Dermis blood vessel endothelial cell (primary cell): ENCODE data around the gene MERTK. TPM values are rescaled to one million over a fixed set of nuclear protein-coding genes. Genes with fewer than 3 reads are reported as not detected.
A peak's percentile ranks its signal among the peaks of the same experiment; 100 is the strongest.
"Not testable (repeated sequence)": the region's sequence is repeated elsewhere in the genome, so short reads cannot be mapped to it uniquely, and the experiment has no call there.

ENCODE experiments used
- DNase-seq: peaks from one replicate; pipeline ENCODE4 v3.0.0; 2010
- total RNA-seq: library from RNA; depleted of rRNA; stranded (reverse); fragments of >200 nt; gene quantifications from 2 replicates; pipeline ENCODE4 v1.2.3, GENCODE V29; 2014

MERTK gene
- 25.0 and 28.9 TPM in 2 replicates for total RNA-seq

DNA sequence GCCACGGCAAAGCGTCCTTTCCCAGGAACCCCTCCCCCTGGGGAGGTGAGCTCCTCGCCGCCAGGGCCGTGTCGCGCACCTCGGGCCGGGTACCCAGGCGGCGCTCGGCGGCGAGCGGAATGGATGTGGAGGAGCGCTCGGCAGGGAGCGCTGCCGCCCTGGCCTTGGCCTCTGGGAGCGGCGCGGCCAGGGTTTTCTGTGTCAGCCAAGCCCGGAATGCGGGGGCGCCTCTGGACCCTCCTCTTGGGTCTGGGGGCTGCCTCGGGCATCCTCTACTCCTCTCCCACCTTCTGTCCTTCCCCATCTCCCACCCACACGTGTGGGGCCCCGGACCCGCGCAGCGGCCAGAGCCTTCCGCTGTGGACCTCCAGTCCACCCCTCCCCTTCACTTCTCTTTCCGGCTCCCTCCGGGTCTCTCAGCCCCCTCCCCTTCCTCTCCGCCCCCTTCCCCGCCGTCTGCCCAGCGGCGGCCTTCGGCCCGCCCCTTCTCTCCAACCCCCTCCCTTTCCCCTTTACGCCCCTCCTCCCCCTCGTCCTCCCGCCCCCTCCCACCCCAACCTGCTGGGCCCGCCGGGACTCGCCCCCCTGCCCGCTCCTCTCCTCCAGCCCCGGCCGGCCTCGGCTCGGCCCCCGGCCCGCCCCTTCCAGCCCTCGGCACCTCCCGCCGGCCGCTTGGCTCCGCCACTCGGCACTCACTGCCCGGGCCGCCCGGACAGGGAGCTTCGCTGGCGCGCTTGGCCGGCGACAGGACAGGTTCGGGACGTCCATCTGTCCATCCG, at the start of gene MERTK:
TSS of gene MERTK (plus strand) at position 684 of the 779 bp plus-strand sequence. CDS start 129 bp downstream, outside the sequence.
- DNase-seq = peak; percentile 94

DNA sequence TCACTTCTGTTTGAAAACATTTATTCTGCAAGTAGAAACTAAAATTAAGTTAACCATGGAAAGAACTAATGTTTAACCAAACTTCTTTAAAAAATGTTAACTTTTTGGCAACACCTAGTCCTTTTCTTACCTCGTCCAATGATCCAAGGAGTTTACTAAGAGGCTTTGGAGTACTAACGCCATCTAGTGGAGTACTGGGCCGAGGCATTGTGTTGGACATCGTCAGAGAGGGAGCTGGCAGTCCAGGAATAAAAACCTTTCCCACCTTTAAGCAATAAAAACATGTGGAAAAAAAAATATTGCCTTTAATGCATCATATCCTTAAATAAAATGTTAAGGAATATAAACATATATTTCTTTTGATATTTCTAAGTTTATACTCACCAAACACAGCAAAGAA, 47.8 kb upstream of the MERTK start:
- DNase-seq = peak; percentile 68

- peak; percentile 57 for DNase-seq
Measured at GRCh38 chr2:111852544-111852943, 45.9 kb upstream of the MERTK start.

DNA sequence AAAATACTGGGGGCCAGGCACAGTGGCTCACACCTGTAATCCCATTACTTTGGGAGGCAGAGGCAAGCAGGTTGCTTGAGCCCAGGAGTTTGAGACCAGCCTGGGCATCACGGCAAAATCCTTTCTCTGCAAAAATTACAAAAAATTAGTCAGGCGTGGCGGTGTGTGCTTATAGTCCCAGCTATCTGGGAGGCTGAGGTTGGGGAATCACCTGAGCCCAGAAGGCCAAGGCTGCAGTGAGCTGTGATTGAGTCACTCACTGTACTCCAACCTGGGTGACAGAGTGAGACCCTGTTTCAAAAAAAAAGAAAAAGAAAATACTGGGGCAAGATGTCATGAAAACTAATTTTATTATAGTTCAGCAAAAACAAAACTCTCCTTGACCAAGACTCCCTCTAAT, 38.4 kb upstream of the MERTK start:
- not testable (repeated sequence) for DNase-seq

DNA sequence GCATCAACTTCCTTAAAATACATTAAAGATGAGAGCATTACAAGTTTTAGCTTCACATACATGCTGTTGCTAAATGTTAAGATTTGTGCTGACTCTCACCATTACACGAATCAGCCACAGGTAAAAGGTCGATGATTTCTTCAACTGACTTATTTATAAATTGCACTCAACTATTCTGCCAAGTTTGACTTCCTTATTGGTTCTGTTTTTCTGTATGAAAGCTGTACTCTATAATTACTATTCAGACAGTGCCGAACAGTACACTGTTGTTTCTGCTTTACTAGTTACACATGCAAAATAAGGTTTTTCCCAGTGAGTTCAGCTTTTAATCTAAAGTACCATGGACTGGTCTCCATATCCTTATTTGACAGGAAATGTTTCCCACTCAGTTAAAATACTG, 33.3 kb upstream of the MERTK start:
- DNase-seq = not testable (repeated sequence)

DNA sequence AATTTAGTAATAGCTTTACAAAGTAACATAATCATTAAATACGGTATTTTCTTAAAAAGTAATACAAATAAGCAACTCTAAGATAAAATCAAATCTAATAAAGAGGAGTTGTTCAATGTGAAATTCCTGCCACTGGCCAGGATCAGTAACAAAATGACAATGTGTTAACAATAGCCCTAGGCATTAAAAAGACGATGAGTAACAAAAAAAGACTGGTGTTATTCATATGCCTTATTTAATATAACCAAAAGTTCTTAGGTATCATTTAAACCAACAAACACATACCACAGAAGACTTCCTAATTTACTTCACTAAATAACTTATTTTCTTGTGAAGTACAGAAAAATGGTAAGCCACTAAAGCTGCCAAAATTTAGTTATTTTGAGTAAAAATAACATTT, 25.6 kb upstream of the MERTK start:
- DNase-seq = not testable (repeated sequence)

DNA sequence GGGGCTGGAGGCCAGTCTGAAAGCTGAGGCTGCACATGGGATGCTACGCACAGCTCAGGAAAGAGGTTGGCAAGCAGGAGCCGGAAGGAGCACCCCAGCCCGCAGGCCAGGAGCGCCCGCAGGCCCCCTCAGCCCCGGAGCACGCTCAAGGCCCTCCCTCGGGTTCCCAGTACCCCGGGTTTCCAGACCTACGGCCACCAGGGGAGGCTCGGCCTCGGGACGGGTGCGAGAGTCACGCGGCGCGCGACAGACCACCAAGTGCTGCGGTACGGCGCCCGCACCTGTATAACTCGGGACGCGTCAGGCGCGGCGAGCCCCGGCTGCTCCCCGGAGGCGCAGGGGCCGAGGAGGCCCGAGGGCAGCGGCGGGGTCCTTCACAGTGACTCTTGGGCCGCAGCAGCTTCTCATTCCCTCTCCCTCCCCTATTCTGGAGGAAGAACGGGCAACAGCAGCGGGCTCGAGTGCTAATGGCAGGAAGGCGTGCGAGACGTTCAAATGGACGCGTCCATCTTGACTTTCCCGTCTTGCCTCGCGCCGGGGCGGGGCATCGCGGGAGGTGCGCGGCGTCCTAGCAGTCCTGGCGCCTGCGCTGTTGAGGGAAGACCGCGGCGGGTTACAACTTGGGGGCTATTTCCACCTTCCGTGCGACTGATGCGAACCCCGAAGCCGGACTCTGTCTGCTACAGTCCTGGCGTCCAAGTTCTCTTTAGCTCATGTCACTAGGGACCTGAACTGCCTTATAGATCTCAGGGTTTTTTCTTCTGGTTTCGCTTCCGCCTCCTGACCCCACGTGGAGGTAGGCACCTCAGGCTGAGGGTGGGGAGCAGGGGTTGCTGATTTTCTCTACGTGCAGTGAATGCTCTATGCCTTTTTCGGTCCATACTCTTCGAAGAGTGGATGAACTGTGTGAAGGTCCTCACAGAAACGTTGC, 14.5 kb upstream of the MERTK start, which contains the start of gene ANAPC1:
TSS of gene ANAPC1 (minus strand) at position 533 of the 931 bp plus-strand sequence. CDS start 3,368 bp downstream, outside the sequence.
- DNase-seq = peak; percentile 90

GRCh38 chr2:111884592-111884964, 13.8 kb upstream of the MERTK start:
- DNase-seq = no peak

- no peak for DNase-seq
Measured at GRCh38 chr2:111896024-111896423, 2.4 kb upstream of the MERTK start.

DNA sequence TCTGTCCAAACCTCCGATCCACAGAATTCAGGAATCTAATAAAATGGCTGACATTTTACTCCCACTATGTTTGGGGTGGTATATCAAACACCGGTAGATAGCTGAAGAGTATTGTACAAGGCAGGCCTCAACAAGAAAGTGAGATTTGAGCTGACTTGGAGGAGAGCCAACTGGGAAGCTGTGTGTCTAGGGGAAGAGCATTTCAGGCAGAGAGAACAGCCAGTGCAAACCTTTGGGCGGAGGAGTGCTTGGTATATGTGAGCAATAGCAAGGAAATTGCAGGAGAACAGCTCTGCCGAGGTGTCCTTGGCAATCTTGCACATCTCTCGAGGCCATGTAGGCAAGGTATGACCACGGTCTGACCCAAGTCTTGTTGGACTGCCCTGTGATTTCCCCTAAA, 1.8 kb upstream of the MERTK start:
- DNase-seq = no peak

GRCh38 chr2:111897630-111897923, 830 bp upstream of the MERTK start:
- DNase-seq = no peak

GRCh38 chr2:111898703-111899514, 502 bp downstream of the MERTK start:
- peak; percentile 55 for DNase-seq

GRCh38 chr2:111900859-111901258, 2.5 kb downstream of the MERTK start:
- DNase-seq = peak; percentile 77

- DNase-seq = no peak
Measured at GRCh38 chr2:111903516-111903915, 5.1 kb downstream of the MERTK start.

GRCh38 chr2:111903930-111904439, 5.6 kb downstream of the MERTK start:
- peak; percentile 35 for DNase-seq

DNA sequence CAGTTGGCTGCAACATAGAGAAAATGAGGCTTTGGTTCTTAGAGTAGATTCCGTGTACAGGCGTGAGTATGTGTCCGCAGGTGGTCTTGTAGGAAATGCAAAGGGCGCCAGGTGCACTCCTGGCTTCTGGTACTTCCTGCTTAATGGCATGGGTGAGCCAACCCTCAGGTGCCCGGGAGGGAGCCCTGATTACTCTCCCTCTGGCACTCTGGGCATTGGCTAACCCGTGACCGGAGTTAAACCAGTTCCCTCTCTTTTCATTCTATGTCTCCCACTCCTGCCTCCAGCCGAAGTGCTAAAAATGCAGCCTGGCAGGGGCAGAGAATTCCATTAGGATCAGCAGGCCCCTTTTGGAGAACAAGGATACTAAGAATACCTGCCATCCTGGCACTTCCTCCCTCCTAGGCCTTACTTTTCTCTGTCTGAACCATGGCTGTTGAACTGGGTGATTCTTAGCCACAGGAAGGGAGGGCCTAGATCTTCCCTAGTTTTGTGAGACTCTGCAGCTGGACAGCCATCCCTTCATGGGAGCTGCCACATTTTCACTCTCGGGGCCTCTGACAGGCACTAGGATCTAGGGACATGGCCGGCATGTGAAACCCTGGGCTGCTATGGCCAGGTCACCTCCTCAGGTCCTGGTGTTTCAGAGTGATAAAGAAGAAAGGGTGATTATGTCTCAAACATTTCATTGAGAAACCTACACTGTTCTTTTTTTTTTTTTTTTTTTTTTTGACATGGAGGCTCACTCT, 6.5 kb downstream of the MERTK start:
- DNase-seq = no peak

DNA sequence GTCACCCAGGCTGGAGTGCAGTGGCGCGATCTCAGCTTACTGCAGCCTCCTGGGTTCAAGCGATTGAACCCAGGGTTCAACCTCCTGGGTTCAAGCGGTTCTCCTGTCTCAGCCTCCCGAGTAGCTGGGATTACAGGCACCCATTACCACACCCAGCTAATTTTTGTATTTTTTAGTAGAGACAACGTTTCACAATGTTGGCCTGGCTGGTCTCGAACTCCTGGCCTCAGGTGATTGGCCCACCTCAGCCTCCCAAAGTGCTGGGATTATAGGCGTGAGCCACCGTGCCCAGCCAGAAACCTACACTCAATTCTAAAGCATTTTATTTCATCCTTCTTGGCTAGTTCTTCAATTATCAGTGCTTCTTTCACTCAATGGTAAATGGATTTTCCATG, 7.1 kb downstream of the MERTK start:
- not testable (repeated sequence) for DNase-seq

DNA sequence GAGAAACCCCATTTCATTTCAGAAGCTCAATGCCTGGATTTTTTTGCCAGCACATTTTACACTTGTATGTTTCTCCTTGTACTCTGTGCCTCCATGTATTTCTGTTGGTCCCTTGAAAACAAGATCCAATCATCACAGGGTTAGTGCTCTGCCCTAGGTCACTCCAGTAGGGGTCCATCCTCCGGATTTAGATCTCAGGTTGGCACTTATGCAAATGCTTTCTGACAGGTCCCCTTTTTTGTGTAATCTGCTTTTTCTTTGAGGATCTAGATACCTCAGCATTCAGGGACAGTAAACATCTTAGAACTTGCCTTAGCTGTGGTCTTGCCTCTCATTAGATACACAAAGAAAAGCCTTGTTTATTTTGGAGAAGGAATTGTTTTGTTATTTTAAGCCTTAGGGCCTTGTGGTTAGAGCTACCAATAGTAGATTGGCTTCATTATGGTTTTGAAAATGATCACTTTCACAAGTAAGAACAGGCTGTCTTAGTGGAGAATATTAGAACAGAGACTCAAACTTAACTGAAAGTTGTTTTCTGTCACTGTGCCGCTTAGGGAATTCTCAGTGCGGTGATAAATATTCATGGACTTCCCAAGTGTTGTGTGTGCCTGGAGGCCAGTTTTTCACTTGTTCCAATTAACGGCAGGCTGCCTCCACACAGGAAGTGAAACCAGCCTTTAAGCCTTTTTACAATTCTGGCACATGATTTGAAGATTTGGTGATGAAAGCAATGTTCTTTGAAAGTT, 7.8 kb downstream of the MERTK start:
- DNase-seq = peak; percentile 51

DNA sequence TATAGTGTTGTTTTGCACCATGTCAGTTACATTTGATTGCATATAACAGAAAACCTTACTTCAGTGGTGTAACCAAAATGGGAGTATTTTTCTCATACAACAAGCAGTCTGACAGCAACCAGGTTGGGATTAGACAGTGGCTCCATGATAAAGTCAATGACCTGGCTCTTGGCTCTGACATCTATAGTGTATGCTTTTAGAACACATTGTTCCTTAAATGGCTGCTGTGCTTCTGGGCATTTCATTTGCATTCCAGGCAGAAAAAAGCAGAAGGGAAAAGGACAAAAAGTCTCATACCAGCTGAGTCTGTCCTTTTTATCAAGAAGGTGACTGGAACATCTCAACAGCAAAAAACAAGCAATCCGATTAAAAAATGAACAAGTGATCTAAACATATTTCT, 10.2 kb downstream of the MERTK start:
- no peak for DNase-seq

- DNase-seq = no peak
Measured at GRCh38 chr2:111909079-111909478, 10.7 kb downstream of the MERTK start.

- DNase-seq = not testable (repeated sequence)
Measured at GRCh38 chr2:111909997-111910396, 11.6 kb downstream of the MERTK start.
